Nephron (organoid): ENCODE data around the gene PYGM.
A peak's percentile ranks its signal among the peaks of the same experiment; 100 is the strongest.

Experiments used
- H3K27ac Mint-ChIP-seq, 3 experiments: 2 replicates each; pipeline ENCODE4 v1.8.0; 2020; ENCODE audit warnings: mixed read lengths in 3 of 3, mild to moderate bottlenecking in 2 of 3, moderate library complexity in 1 of 3
- H3K27me3 Mint-ChIP-seq: 2 replicates; pipeline ENCODE4 v1.8.0; 2021; ENCODE audit warnings: low read depth, mild to moderate bottlenecking, moderate library complexity, mixed read lengths
- H3K36me3 Mint-ChIP-seq: 2 replicates; pipeline ENCODE4 v1.8.0; 2020; ENCODE audit warnings: low read depth, mixed read lengths
- H3K4me1 Mint-ChIP-seq: 2 replicates; pipeline ENCODE4 v1.8.0; 2020; ENCODE audit warnings: mixed read lengths
- H3K4me3 Mint-ChIP-seq, 3 experiments: 2 replicates each; pipeline ENCODE4 v1.8.0; 2020; ENCODE audit warnings: mild to moderate bottlenecking in 3 of 3, mixed read lengths in 3 of 3, moderate library complexity in 2 of 3
- H3K9me3 Mint-ChIP-seq: 2 replicates; pipeline ENCODE4 v1.8.0; 2020; ENCODE audit warnings: mixed read lengths
- CTCF ChIP-seq, 3 experiments: fragments of 200-600 bp; sonication (generic); IDR thresholded peaks; one replicate each; pipeline ENCODE4 v1.5.0; 2021; ENCODE audit warnings: antibody characterized with exemption in 3 of 3; ENCODE audit not compliant: unreplicated experiment in 3 of 3

The PYGM gene

GRCh38 chr11:64744544-64745188, 15.1 kb downstream of the PYGM start:
- Mint-ChIP-seq H3K36me3 (no peaks in the 10 kb centered on the region), H3K4me3 (peak overlapping the region; percentile 80 to 87 (median 82)), H3K4me1 (peaks cover 15% of the 10 kb centered on the region), H3K27me3 (peaks cover 57% of the 10 kb centered on the region), H3K27ac (no peak overlapping the region), H3K9me3 (no peaks in the 10 kb centered on the region)
- TF ChIP-seq CTCF (IDR thresholded peaks at IDR 0.05; ENCODE audit: unreplicated experiment in 3 of 3) = no peak

- H3K27ac Mint-ChIP-seq = peak within 1 kb of the TSS in 2 of 3 experiments; percentile 21 to 58
- H3K9me3 Mint-ChIP-seq = no peaks in the 10 kb centered on the region
- TF ChIP-seq CTCF (IDR thresholded peaks at IDR 0.05; ENCODE audit: unreplicated experiment in 3 of 3) = peak in 1 of 3 experiments; percentile 40
- H3K36me3 Mint-ChIP-seq = no peaks in the 10 kb centered on the region
- peaks cover 64% of the 10 kb centered on the region for H3K27me3 Mint-ChIP-seq
- peaks cover 15% of the 10 kb centered on the region for H3K4me1 Mint-ChIP-seq
- H3K4me3 Mint-ChIP-seq = peak within 1 kb of the TSS; percentile 80 to 87 (median 82)
Observed at GRCh38 chr11:64743591-64744543, 15.9 kb downstream of the PYGM start, which contains the start of gene RASGRP2. TSS of gene RASGRP2 (minus strand) at chr11:64744142. CDS start at chr11:64742866, 1,276 bp downstream.

- peak; percentile 85 to 92 (median 89) for TF ChIP-seq CTCF (IDR thresholded peaks at IDR 0.05; ENCODE audit: unreplicated experiment in 3 of 3)
- Mint-ChIP-seq H3K9me3 (no peaks in the 10 kb centered on the region), H3K27me3 (peaks cover 66% of the 10 kb centered on the region), H3K4me3 (no peak overlapping the region), H3K4me1 (peaks cover 10% of the 10 kb centered on the region), H3K36me3 (no peaks in the 10 kb centered on the region), H3K27ac (no peak overlapping the region)
Observed at GRCh38 chr11:64742889-64743590, 16.7 kb downstream of the PYGM start.

GRCh38 chr11:64742087-64742888, 17.5 kb downstream of the PYGM start:
- Mint-ChIP-seq H3K36me3 (no peaks in the 10 kb centered on the region), H3K27ac (no peak overlapping the region), H3K27me3 (peaks cover 63% of the 10 kb centered on the region), H3K9me3 (no peaks in the 10 kb centered on the region), H3K4me3 (peak overlapping the region; percentile 58 to 62 (median 61)), H3K4me1 (peaks cover 8% of the 10 kb centered on the region)
- TF ChIP-seq CTCF (IDR thresholded peaks at IDR 0.05; ENCODE audit: unreplicated experiment in 3 of 3) = no peak

- no peak for TF ChIP-seq CTCF (IDR thresholded peaks at IDR 0.05; ENCODE audit: unreplicated experiment in 3 of 3)
- H3K9me3 Mint-ChIP-seq = no peaks in the 10 kb centered on the region
- H3K27me3 Mint-ChIP-seq = peaks cover 56% of the 10 kb centered on the region
- no peak overlapping the region for H3K27ac Mint-ChIP-seq
- H3K4me1 Mint-ChIP-seq = peaks cover 8% of the 10 kb centered on the region
- H3K36me3 Mint-ChIP-seq = no peaks in the 10 kb centered on the region
- H3K4me3 Mint-ChIP-seq = peak overlapping the region; percentile 50 to 62 (median 61)
Observed at GRCh38 chr11:64741375-64742086, 18.2 kb downstream of the PYGM start.
